HS-27A (cell line): ENCODE measurements around the gene FUBP3.

Source experiments
- DNase-seq: peaks from one replicate; pipeline ENCODE4 v3.0.0-alpha.2; 2012; ENCODE audit warnings: low read depth, missing footprints

The FUBP3 gene

DNA sequence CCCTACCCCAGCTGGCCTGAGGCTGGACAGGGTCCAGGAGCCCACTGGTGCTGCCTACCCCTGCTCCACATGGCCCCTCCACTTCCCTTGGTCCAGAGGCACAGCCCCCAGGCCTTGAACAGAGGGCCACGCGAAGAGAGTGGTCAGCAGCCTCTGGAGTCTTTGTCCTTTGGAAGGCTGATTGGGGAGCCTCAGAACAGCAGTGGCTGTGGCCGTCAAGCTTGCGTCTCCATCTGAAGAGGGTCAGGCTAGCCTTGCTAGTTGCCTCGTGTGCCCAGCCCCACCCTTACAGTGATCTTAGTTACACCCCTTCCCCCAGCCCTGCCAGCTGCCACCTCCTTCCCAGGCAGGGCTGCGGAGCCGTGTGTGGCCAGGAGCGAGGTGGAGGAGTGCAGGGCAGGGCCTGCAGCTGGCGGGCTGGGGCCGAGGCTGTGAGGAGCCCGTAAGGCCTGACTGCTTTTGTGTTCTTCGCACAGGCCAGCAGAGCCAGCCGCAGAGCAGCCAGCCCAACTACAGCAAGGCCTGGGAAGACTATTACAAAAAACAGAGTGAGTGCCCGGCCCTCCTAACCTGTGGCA is 54.9 kb downstream of the FUBP3 start:
- no peak for DNase-seq

DNA sequence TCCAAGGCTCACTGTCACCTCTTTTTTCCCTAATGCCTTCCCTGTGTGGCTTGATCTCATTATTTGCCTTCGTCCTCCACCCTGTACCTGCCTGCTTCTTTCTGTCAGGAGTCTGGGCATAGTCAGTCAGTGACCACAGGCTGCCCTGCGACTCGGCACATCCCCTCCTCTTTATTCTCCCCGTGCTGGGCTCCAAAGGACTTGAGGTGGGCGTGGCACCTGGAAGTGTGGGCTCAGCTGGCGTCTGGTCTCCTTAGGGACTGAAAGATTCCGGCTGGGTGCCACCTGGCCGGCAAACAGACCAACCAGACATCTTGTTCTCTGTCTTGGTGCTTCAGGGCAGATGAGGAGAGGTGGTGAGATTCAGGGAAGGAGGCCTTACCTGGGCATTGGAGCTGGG is 55.4 kb downstream of the FUBP3 start:
- DNase-seq, result no peak

DNA sequence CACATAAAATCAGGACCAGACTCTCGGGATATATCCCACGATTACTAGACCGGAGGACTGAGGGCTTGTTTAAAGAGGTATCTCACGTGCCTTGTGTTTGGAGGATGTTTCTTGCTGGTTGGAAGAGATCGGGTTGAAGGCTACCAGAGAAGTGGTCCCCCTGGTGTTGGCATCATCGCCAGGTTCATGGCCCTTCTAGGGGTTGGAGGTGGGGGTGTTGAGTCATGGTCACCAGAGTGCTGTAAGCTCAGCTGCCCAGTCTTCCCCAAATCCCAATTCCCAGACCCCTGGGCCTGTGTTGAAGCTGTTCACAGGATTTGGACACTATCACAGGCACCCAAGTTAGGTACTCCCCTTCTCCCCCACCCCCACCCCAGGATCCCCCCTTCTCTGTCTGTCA is 55.9 kb downstream of the FUBP3 start:
- no peak for DNase-seq

DNA sequence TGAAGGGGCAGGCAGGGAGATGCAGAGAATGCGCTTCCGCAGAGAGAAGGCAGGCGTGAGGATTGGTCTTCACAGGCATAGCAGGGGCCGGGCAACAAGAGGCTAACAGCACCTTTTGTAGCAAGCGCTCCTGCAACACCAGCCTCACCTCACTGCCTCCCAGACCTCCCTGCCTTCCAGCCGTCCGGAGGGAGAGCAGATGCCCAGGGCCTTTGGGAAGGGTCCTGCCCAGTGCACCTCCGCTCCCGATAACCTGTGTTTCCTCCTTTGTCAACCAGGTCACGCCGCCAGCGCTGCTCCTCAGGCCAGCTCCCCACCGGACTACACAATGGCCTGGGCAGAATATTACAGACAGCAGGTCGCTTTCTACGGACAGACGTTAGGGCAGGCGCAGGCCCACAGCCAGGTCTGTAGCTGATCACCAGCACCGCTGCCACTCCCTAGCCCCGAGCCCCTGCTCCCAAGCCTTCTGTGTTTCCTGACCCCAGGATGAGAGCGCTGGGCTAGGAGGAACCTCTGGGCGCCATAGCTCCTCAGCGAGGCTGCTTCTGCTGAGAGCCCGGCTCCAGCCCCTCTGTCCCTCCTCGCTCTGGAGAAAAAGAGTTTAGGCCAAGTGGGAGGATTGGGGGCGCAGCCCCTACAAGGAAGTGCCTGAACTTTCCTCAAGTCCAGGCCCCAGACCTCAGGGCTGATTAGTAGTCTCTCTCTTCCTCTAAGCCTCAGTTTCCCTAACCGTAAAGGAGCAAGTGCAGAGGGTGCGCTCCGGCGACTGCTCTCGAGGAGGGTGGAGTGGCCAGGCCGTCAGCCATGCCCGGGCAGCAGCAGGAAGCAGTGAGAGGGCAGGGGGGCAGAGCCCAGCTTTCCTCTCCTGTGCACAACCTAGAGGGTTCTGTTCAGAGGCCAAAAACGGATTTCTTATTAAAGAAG is 56.6 kb downstream of the FUBP3 start:
- no peak for DNase-seq

DNA sequence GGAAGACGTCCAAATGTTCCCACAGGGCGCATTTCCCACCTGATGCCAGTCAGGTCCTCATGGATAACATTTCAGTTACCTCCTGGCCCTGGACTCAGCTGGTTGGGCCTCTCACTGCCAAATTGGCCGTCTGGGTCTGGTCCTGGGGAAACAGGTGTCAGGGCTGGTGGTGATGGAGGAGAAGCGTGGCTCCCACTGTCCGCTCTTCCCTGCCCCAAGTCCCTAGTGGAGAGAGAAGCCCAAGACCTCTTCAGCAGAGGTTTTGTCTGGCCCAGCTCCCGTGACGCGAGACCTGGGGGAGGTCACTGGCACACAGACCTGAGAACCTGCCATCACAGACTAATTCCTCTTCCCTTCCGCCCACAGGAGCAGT is 57.3 kb downstream of the FUBP3 start:
- DNase-seq, result no peak

DNA sequence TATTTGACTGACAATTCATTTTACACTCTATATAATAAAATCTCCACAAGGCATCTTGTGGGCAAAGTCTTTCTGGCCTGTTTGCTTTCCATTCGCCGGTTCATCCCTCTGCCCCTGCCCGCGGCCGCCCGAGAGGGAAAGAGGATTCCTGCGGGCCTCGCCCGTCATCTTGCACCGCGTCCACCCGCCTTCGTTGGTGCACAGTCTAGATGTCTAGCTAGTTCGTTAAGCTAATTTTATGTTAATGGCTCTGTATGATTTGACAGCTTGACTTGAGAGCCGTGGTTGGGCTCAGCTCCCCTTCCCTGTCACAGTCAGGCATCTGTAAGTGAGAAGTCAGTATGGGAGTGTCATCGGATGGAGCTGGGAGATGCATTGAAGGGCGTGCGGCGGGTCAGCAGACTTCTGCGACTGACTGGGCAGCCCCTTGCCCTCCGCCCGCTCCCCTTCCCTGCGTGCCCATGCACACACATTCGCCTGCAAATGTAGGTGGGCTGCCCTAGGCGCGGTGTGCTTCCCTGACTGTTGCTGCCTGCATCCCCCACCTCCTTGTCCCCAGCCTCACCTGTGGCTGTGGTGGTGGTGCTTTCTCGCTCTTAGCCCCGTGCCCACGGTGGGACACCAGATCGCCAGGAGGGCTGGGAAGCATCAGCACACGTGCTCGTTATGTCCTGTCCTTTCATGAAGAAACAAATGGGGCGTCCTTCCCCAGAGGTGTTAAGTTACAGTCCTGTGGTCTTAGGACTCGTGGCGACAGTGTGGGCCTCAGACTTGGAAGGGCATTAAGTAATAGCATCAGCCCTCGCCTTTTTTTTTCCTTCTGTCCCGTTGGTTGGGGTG is 59.1 kb downstream of the FUBP3 start:
- DNase-seq, result no peak

DNA sequence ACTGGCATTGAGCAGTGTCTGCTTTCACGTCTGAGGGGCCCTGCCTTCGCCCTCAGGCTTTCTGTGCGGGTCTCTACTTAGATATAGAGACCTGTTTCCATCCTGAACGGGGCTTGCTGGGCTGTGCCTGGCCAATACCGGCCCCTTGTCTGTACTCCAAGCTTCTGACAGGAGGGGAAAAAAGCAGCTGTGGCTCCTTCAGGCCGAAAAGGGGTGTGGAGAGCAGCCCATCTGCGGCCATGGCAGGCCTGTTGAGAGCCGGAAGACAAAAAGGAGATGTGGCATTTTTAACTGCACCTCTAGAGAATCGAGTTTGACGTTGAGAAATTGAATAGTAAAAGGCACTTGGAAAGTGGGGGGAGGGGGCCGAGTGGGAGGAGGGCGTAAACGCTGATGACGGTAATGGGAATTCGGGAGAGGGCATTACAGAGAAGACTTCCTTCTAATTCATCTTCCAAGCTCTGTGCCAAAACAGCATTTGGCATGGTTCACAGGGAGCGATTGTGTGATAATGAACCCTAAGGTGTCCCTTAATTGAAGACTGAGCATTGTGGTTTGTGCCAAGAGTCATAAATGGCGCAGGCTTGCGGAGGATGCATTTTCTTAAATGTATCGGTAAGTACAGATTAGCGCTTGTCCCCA is 59.9 kb downstream of the FUBP3 start:
- DNase-seq, result no peak

DNA sequence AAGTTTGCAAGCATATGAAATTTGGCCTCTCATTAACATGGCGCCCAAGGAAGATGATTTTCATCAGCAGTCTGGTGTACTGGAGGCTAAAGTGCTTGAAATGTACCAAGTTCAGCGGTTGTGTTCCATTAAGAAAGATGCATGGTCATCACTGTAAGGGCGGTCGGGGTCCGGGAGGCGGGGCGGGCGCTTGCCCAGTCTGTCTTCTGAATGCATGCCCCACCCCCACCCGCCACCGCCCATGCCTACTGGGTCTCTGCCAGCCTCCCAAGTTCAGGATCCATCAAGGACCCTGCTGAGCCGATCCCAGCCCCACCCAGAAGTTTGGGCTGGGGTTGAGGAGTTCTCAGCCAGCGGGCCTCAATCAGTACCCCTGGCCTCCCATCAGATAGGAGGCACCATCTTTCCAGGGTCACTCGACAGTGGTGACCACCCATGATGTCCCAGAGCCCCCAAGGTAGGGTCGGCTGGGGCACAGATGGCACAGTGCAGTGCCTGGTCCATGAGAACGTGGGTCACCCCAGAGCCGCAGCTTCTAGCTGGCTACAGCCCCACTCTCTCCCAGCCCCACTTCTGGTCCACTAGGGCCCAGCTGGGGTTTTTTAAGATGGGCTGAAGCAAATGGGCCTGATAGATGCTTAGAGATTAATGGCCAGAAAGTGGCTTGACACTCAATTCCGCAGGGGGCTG is 60.6 kb downstream of the FUBP3 start:
- no peak for DNase-seq

DNA sequence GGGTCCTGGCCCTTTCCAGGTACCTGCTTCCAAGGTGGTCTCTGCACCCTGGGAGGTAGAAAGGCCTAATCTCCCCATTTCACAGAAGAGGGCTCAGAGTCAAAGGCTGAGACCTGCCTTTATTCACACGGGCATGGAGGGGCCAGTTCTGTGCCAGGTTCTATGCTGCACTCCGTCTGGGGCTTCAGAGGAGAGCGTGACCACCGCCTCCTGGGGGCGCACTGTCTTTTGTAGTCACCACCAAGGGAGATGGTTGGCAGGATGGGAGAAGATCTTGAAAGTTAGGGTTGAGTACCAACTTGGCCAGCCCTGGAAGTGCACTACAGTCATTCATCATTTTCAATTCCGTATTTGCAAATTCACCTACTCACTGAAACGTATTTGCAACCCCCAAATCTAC is 61.3 kb downstream of the FUBP3 start:
- DNase-seq, result no peak

DNA sequence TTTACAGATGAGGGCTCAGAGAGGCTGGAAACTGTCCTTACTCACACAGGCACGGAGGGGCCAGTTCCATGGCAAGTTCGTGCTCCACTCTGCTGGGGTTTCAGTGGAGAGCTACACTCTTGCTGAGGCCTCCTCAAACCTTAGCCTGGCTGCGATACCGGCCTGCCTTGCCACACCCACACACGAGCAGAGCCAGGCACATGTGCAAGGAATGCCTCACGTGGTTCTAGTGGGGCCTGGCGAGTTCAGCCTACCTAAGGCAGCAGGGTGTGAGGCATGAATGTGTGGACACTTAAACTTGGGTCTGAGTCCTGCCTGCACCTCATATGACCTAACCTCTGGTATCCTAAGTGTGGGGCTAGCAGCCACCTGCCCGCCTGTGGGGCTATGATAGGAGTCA is 63.5 kb downstream of the FUBP3 start:
- no peak for DNase-seq

DNA sequence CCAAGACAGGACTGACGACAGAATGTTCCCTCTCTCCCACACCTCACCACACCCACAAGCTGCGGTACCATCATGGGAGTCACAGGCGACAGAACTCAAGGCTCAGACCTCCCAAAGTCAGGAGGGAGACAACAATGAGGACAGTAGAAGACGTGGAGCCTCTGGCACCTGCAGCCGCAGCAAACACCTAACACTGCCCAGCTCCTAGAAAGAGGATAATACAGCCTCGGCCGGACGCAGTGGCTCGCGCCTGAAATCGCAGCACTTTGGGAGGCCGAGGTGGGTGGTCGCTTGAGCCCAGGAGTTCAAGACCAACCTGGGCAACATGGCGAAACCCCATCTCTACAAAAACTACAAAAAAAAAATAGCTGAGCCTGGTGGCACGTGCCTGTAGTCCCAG is 71.8 kb downstream of the FUBP3 start:
- no peak for DNase-seq

DNA sequence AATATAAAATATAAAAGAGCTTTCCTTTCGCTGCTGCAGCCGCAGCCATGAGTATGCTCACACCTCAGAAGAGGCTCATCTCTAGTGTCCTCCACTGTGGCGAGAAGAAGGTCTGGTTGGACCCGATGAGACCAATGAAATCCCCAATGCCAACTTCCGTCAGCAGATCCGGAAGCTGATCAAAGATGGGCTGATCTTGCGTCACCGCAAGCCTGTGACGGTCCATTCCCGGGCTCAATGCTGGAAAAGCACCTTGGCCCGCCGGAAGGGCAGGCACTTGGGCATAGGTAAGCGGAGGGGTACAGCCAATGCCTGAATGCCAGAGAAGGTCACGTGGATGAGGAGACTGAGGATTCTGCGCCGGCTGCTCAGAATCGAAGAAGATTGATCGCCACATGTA is 72.4 kb downstream of the FUBP3 start:
- DNase-seq, result no peak

DNA sequence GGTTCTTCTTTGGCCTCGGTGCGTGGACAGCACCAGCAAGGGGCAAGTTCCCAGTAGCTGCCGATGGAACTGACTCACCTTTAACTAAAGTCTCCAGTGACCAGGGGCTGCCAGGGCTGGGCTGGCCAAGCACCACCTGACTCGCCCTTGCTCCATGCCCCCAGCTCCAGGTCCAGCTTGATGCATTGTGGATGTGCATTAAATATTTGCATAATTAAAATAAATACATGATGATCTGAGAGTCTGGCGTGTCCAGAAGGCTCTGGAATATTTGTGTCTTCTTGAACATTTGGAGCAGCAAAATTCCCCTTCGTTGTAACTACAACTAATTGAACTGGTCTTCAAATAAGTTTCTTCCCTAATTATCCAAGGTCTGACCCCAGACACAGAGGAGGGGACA is 75.5 kb downstream of the FUBP3 start:
- no peak for DNase-seq

DNA sequence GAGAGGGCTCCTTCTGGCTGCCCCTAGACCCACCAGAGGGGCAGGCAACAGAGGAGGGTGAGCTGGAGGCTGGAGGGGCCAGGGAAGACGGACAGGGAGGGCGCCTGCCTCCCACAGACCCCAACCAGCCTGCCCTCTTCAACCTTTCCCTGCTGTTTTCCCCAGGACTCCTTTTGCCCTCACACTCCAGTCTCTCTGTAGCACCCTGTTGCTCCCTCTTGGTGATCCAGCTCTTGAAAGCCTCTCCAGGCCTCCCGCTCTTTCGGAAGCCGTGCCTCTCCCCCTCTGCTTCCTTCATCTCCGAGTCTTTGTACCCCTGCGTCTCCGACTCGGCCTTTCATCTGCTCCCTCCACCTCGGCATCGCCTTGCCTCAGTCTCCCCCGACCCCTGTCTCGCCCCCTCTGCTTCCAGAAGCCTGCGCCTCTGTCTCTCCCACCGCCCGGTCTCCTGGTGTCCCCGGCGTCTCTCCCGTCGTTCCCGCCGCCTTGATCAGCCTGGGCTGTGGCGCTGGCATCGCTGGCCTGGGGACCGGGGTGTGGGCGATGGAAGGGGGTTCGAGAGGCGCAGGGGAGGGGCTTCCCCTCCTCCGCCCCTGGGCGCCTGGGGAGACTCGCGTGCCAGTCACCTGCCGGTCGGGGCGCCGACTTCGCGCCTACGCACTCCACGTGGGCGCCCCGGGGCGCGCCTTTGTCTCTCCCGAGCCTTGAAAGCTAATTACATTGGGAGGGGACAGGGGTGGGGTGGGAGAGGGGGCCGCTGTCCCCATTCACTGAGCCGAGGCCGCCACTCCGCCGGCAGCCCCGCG is 79.7 kb downstream of the FUBP3 start:
- DNase-seq, result no peak

DNA sequence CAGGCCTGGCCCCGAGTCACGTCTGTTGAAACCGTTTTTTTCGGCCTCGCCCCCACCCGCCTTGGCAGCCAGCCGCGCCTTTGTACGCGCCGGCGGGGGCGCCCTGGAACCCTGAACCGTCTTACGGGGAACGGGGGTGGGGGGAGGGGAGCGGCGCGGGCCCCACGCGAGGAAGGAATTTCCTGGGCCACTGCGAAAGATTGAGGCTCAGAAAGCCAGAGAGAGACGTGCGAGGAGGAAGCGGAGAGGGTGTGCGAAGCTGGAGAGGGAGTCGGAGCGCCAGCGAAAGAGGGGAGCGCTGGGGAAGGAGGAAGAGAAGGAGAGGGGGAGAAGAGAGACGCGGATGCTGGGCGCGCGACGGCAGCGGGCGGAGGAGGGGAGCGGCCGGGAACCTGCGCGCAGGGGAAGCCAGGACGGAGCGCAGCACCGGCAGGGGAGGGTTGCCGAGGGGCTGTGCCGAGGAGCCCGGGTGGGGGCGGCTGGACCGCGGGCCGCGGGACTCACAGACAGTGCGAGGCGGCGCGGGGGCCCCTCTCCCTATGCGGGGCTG is 80.4 kb downstream of the FUBP3 start:
- DNase-seq, result no peak

DNA sequence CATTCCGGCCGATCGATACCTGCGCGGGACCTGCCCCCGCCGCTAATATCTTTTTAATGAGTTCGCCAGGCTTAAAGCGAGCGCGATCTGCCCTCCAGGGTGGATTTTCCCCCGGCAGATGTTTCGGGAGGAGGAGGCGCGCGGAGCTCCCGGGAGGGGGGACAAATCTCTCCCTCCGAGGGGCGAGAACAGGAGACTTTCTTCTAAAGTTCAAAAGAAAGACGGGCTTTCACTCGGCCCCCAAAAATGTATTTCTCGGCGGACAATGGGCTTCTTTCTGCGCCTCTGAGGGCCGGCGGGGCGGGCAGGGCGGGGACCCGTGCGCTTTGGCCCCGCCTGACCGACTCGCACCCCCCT is 80.9 kb downstream of the FUBP3 start:
- no peak for DNase-seq

DNA sequence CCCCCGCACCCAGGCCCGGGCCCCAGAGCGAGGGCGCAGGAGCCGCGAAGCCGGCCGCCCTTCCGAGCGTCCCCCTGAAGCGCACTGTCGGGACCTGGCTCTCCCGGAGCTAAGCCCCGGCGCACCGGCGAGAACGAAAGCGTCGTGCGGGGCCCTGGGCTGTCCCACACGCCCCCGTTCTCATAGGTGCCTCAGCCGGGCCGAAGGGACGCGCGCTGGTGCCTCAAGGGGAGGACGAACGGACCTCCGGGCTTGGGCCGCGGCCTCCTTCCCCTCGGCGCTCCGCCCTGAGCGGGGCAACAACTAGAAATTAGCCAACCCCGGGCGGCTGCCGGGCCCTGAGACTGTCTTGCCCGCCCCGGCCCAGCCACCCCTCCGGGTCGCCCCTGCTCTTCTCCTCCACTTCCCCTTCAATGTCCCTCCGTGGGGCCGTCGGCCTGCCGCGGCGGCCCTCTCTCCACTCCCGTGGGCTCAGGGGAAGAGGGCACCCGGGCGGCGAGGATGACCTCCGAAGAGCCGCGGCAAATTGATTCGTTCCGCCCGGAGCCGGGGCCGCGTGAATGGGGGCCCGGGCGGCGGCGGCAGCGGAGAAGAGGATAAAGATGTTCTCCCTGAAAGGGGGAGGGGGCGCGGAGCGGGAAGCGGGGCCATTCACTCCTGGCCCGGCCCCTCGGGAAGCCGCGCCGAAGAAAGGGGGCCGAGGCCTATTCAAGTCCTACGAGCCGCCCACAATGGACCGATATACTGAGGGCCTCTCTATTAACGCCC is 81.5 kb downstream of the FUBP3 start:
- no peak for DNase-seq

DNA sequence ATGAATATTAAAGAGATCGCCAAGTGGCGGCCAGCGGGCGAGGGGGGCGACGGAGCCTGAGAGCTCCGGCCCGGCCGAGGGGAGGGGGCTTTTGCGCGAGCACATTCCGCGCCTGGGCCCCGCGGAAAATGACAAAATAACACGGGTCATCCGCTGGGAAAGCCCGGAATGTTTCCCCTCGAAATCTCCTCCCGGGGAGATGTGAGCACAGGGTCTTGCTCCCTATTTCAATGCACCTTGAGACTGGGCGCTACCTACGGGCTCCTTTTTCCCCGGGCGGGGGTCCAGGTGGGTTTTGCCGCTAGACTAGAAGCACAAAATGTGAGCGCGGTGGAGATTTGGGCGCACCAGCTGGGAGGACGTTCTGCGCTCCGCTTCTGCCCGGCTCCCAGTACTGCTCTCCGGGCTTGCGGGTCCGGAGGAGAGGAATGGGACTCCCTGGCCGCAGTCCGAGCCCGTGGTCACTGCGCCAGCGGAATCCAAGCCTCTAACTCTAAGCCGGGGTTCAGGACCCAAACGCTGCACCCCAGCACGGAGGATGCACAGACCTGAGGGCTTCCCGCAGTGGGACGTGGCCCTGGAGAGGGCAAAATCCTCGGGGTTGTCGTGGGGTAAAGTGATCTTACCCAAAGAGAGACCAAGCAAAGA is 82.2 kb downstream of the FUBP3 start:
- DNase-seq, result no peak
